GM18868 (cell line): ENCODE measurements around the gene C22orf23.
"Not testable (repeated sequence)": the region's sequence is repeated elsewhere in the genome, so short reads cannot be mapped to it uniquely, and the experiment has no call there.

Experiments
- ATAC-seq: cut with Tn5 transposase; IDR thresholded peaks from one replicate; pipeline ENCODE4 v1.9.1; 2021; ENCODE audit warnings: mild to moderate bottlenecking, moderate library complexity; ENCODE audit not compliant: unreplicated experiment

Gene C22orf23

GRCh38 chr22:37982938-37983859 lies 29.8 kb upstream of the C22orf23 start:
- no peak for ATAC-seq

GRCh38 chr22:37982151-37982785 lies 28.9 kb upstream of the C22orf23 start:
- no peak for ATAC-seq

GRCh38 chr22:37981282-37982011 lies 28.0 kb upstream of the C22orf23 start:
- no peak for ATAC-seq

- ATAC-seq, result no peak
Measured at GRCh38 chr22:37979782-37980181, 26.4 kb upstream of the C22orf23 start.

- no peak for ATAC-seq
Measured at GRCh38 chr22:37976547-37976946, 23.1 kb upstream of the C22orf23 start.

- not testable (repeated sequence) for ATAC-seq
Measured at GRCh38 chr22:37976022-37976421, 22.6 kb upstream of the C22orf23 start.

- ATAC-seq, result no peak
Measured at GRCh38 chr22:37975153-37975552, 21.8 kb upstream of the C22orf23 start.

GRCh38 chr22:37973271-37974170 lies 20.1 kb upstream of the C22orf23 start:
- no peak for ATAC-seq

GRCh38 chr22:37972527-37972926 lies 19.1 kb upstream of the C22orf23 start:
- no peak for ATAC-seq

- ATAC-seq, result no peak
Measured at GRCh38 chr22:37971475-37972434, 18.4 kb upstream of the C22orf23 start.

- ATAC-seq, result no peak
Measured at GRCh38 chr22:37970864-37971263, 17.5 kb upstream of the C22orf23 start.

GRCh38 chr22:37968452-37969251 lies 15.3 kb upstream of the C22orf23 start:
- no peak for ATAC-seq

GRCh38 chr22:37967637-37968451 lies 14.4 kb upstream of the C22orf23 start:
- no peak for ATAC-seq

GRCh38 chr22:37967147-37967546 lies 13.7 kb upstream of the C22orf23 start:
- ATAC-seq, result no peak

- no peak for ATAC-seq
Measured at GRCh38 chr22:37965940-37966664, 12.7 kb upstream of the C22orf23 start.

- no peak for ATAC-seq
Measured at GRCh38 chr22:37961062-37961461, 7.7 kb upstream of the C22orf23 start.

GRCh38 chr22:37959231-37959825 lies 5.9 kb upstream of the C22orf23 start:
- no peak for ATAC-seq
